Upper lobe of left lung (tissue), 4 donors: ENCODE results near the gene GFOD2.

ENCODE experiments used
- POLR2A ChIP-seq, 4 donors: fragments of 450-650 bp; IDR thresholded peaks; one replicate each; pipeline ENCODE4 v1.5.1; 2016 to 2017; ENCODE audit warnings: antibody characterized with exemption in 4 of 4, mild to moderate bottlenecking in 2 of 4
- POLR2AphosphoS5 ChIP-seq, 2 donors: sonication (generic); formaldehyde crosslinking; IDR thresholded peaks; one replicate each; pipeline ENCODE4 v1.5.1; 2017; ENCODE audit warnings: antibody characterized with exemption in 2 of 2
- TF ChIP-seq, protein P1 (sequence below), 6 experiments: fragments of 450-650 bp in 4 of 6; fragments of 200-600 bp in 2 of 6; sonication (generic) in 2 of 6; IDR thresholded peaks; one replicate each; pipeline ENCODE4 v1.5.1; 2016 to 2019; ENCODE audit warnings: antibody characterized with exemption in 6 of 6

DNA sequence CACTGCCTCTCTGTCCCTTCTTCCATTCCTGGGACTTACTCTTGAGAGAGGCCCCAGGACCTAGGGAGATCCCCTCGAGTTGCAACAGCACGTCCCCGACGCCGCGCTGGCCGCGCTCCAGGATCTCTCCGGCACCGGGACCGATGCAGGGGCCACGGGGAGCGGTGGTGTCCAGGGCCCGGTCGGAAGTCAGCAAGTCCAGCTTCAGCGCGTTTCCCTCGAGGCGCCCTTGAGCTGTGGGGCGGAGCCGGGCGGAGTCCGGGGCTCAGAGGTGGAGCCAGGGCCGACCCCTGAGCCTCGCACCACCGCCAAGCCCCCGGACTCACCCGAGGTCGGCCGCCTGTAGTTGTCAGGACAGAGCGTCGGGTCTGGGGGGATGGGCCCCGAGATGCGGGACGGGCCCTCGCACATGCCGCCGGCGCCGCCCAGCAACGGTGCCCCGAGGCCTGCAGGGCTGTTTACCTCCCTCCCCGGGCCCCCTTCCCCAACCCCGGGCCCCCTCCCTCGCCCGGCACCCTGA, 53.0 kb downstream of the GFOD2 start:
- TF ChIP-seq, protein P1, sequence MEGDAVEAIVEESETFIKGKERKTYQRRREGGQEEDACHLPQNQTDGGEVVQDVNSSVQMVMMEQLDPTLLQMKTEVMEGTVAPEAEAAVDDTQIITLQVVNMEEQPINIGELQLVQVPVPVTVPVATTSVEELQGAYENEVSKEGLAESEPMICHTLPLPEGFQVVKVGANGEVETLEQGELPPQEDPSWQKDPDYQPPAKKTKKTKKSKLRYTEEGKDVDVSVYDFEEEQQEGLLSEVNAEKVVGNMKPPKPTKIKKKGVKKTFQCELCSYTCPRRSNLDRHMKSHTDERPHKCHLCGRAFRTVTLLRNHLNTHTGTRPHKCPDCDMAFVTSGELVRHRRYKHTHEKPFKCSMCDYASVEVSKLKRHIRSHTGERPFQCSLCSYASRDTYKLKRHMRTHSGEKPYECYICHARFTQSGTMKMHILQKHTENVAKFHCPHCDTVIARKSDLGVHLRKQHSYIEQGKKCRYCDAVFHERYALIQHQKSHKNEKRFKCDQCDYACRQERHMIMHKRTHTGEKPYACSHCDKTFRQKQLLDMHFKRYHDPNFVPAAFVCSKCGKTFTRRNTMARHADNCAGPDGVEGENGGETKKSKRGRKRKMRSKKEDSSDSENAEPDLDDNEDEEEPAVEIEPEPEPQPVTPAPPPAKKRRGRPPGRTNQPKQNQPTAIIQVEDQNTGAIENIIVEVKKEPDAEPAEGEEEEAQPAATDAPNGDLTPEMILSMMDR (IDR thresholded peaks at IDR 0.05), result no peak
- TF ChIP-seq POLR2A (IDR thresholded peaks at IDR 0.05) (no peak), POLR2AphosphoS5 (IDR thresholded peaks at IDR 0.05) (no peak)
